ENCODE measurements around the gene KDM2A.

DNA sequence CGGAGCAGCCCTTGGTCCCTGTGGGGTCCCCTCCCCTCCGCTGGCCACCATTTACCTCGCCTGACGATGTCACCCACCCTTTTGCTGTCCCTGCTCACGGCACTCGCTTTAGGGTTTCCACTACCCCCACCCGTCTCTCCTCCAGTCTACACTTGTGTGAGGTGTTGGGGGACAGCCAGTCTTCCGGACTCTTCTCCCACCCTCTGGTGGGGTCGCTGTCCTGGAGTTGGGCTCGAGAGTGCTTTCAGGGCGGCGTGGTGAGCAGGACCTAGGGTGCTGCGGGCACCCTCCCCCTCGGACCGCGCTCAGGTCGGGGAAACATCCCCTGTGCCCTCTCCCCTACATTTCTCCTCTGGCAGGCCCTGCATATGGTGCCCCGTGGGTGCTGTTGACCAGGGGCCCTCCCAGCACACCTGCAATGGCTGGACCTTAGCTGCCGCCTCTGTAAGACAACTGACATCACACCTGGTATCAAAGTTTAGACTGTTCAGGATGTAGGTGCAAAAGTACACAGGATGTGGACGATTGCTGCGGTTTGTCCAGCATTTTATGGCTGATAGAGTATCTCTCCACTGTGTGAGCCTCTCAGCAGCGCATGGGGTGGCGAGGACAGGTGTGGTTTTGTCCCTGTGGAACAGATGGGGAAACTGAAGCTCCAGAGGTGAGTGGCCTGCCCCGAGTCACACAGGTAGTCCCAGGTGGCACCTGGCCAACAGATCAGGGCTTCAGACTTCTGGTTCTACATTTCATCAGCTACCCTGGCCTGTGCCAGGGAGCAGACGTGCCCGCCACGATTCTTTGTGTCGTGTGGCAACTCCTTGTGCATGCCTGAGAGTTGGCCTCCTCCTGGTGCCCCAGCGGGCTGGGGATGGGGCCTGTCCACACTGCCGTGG is 148.4 kb downstream of the KDM2A start:
- TF ChIP-seq, protein P1, sequence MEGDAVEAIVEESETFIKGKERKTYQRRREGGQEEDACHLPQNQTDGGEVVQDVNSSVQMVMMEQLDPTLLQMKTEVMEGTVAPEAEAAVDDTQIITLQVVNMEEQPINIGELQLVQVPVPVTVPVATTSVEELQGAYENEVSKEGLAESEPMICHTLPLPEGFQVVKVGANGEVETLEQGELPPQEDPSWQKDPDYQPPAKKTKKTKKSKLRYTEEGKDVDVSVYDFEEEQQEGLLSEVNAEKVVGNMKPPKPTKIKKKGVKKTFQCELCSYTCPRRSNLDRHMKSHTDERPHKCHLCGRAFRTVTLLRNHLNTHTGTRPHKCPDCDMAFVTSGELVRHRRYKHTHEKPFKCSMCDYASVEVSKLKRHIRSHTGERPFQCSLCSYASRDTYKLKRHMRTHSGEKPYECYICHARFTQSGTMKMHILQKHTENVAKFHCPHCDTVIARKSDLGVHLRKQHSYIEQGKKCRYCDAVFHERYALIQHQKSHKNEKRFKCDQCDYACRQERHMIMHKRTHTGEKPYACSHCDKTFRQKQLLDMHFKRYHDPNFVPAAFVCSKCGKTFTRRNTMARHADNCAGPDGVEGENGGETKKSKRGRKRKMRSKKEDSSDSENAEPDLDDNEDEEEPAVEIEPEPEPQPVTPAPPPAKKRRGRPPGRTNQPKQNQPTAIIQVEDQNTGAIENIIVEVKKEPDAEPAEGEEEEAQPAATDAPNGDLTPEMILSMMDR (IDR thresholded peaks at IDR 0.05), result no peak
- TF ChIP-seq POLR2A (IDR thresholded peaks at IDR 0.05), result no peak

Data from uterus (tissue), 2 donors.